Hypothalamus (tissue), 51 donors: ENCODE results near the gene PDS5B.
A peak's percentile ranks its signal among the peaks of the same experiment; 100 is the strongest.
"Not testable (repeated sequence)": the region's sequence is repeated elsewhere in the genome, so short reads cannot be mapped to it uniquely, and the experiment has no call there.

Experiments used
- DNase-seq, 51 donors: peaks; one replicate each; lab custom pipeline; 2025; lab: John Stamatoyannopoulos, UW

The PDS5B gene

DNA sequence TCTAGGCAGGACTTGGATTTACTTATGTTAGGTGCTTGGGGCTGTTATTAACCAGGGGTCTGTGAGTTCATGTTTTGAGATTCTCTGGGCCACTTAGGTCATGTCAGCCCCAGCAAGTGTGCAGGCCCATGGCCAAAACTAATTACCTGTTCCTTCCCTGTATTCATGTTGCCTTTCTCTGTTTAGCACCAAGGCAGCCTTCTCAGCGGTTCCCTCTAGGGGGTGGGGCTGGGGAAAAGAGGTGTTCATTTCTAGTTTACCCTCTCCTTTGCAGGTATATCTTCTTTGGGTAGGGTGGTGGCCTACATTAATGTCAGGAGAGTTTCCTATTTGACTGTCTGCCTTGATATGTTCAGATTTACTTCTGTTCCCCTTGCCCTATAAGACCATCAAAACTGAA, 61.7 kb downstream of the PDS5B start:
- no peak for DNase-seq

DNA sequence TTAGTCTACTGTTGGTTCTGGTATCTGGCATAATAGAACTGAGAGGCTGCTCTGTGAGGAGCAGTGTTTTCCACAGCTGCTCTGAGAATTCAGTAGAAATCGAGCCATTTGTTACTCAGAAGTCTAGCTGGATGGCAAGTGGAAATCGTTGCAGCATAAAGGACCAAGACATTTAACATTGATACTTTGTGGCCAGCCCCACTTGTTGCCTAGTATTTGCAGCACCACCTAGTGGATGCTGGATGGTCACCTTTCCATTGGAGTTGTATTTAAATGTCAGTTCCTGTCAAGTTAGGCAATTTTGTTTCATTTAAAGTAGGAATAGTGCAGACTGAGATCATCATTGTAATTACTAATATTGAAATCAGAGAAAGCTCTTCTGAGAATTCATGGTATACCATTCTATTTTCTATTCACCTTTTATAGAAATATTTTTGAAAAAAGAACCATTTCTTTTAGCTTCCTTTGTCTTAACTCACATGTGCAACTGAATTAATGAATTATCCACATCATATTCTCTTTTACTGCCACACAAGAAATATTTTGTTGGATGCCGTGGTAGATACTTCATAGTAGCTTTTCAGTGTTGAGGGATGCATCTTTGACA, 64.6 kb downstream of the PDS5B start:
- DNase-seq: peak in 25 of 51 donors; percentile 2 to 56 (median 21)

DNA sequence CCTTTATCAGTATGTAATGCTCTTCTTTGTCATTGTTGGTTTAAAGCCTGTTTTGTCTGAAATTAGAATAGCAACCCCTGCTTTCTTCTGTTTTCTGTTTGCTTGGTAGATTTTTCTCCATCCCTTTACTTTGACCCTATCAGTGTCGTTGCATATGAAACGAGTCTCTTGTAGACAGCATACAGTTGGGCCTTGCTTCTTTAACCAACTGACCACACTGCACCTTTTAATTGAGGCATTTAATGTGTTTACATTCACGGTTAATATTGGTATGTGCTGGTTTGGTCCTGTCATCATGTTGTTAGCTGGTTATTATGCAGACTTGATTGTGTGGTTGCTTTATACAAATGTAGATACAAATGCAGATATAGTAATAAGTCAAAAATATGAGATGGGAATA, 71.1 kb downstream of the PDS5B start:
- no peak for DNase-seq

DNA sequence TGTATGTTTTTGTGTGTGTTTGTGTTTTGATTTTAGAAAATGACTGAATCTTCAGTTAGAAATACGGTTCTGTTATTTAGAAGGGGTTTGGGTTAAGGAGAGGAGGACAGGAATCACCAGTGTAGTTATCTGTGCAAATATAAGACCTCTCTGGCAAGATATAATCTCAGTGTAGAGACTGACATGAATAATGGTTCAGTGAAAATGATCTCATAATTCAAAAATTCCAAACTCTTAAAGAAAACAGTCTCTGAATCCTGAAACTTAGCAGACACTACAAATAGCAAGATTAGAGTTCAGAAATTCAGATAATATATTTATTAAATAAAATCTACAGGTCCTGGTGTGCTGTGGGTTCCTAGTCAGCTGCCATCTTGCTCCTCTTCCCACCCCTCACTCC, 73.5 kb downstream of the PDS5B start:
- no peak for DNase-seq

DNA sequence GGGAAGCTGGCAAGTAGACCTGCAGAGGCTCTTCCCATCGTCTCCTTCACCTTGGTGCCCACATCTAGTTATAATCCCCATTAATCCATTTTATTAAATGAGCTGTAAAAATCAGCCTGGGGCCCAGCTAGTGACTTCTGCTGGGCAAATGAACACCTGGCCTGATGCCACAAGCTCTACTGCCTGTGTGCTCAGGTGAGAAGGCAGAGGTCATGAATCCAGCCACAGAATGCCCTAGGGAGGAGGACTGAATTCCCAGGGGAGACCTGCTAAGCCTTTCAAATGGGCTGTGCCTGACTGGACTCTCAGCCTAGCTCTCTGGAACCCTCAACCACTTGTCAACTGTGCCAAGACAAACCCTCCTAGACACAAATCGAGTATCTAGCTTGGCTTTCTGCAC, 74.0 kb downstream of the PDS5B start:
- DNase-seq: no peak

DNA sequence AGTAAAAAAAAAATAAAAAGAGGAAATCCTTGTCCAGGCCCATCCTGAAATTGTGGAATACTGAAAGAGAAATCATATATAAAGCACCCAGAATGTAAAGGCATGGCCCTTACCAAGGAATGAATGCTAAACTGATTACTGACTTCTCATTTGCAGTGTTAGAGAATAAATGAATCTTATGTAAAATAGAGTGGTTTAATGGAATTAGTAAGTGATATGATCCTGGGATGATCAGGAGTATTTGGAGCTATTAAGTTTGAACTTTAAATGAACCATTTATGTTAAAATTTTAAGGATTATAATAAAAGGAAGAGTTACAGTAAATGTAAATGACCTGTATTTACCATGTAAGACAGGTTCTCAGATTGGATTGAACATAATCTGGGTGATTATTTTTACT, 75.4 kb downstream of the PDS5B start:
- no peak for DNase-seq

DNA sequence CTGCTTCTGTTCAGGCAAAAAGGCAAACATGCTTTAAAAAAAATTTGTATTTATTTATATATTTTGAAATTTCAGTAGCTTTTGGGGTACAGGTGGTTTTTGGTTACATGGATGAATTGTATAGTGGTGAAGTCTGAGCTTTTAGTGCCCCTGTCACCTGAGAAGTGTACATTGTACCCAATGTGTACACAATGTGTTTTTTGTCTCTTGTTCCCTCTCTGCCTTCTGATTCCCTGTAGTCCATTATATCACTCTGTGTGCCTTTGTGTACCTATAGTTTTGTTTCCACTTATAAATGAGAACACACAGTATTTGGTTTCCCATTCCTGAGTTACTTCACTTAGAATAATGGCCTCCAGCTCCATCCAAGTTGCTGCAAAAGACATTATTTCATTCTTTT, 77.4 kb downstream of the PDS5B start:
- no peak for DNase-seq

DNA sequence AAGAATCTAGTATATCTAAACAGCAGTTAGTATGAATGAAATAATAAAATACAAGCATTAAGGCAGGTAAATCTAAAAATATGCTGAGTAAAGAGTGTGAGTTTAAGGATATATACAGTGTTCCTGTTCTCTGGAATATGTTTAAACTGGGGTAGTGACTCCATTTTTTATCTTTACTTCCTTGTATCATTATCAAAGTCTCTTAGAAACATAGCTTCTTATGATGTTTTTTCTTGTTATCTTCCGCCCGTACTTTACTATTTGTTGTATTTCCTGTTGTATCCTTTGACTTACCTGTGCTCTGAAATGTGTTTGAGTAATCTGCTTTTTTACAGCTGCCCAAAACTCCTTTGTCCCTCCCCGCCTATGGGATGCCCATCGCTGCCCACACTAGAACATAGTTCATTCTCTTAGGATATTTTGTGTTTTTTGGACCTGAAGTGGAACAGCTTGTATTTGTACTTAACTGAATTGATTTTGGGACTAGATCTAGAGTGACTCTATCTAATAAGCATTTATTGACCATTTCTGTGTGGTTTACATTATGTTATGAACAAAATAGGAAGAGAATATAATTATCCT, 80.8 kb downstream of the PDS5B start:
- no peak for DNase-seq

DNA sequence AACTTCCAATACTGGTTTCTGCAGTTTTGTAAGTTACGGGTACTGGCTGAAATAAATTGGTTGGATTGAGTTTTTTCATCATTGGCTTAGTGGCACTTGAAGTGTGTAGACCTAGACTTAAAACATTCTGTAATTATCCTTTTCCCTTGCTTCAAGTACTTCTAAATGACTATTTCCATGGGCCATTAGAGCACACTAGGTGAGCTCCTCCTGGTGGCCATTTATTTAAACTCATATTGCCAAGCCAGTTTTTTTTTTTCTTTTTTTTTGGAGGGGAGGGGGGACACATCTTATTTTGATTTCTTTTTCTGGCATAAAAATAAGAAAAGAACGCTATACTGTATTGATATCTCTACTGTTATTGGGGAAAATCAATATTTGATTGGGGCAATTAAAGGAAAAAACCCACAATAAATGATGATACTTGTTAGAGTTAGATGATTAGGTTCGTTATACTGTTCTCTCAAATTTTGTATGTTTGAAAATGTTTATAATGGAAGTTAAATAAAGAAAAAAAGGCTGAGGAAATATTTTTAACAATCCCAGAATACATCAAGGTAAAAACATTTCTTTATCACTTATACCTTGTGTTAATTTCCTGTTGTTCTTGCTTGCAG, 82.9 kb downstream of the PDS5B start:
- no peak for DNase-seq

DNA sequence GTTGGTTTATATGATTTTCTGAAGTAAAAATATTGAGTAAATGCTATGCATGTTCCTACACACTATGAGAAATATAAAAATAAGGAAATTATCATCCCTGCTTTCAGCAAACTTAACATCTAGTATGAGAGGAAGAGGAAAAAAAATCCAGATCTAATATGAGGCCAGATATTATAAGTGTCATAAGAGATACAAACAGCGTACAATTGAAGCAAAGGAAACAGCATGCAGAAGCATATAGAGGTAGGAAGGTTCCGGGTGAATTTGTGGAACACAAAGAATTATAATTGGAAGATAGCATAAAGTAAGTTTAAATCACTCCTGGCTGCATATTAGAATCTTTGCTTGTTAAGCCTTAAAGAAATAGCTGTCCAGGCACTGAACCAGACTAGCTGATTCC, 88.3 kb downstream of the PDS5B start:
- DNase-seq: no peak

DNA sequence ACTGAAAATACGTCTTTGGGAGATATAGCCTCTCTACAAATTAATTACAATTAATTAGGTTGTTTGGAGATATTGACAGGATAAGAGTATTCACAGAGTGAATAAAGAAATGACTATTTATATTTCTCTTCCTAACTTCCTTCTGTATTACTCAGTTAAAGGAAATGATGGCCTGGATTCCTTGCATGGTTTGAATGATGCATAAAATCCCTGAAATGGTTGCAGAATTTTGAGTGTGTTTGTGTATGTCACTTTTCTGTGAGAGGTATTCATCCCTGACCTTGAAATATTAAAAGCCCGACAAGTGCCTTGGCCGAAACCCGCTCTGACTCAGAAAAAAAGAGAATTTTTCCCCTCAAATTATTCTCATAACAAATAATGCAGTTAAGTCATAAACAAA, 90.0 kb downstream of the PDS5B start:
- DNase-seq: no peak

DNA sequence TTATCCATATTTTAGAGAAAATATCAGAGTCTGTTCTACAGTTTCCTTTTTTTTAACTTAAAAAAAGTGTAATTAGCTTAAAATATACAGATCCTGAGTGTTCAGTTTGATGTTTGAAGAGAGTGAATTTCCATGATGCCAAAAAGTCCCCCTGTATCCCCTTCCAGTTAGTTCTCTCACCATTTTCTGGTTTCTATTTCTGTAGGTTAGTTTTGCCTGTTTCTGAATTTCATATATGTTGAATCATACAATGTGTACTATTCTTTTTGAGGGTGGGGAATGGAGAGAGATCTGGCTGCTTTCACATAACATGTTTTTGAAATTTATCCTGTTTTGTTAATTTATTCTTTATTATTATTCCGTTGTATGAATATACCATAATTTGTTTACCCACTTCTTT, 95.9 kb downstream of the PDS5B start:
- DNase-seq: no peak

DNA sequence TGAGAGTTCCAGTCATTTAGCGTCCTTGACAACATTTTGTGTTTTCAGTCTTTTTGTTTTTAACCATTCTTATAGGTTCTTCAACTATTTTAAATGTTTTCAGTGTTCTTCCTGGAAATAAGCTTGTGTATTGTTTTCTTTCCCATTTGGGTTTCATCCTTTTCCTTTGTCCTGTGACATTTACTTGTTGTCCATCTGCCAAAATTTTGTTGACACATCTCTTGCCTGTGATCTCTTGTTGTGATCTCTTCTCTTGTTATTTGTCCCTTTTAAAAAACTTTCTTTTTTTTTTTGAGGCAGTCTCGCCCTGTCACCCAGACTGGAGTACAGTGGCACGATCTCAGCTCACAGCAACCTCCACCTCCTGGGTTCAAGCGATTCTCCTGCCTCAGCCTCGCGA, 96.5 kb downstream of the PDS5B start:
- DNase-seq: no peak

DNA sequence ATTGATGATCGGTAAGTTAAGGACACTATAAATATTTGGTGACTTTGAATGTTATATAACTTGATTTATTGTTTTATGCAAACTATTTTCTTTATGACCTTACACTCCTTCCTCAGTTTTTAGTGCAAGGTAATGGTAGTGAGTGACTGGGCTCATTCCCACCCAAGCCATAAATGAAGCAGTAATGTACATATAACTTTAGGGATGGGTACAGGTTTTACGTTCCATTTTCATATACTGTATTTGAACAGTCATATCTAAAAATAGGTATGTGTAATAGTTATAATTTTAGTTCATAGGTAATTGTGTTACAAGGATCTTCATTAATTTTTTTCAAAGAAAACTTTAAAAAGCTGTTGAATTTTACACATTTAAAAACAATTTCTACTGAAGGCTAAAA, 101.0 kb downstream of the PDS5B start:
- DNase-seq: no peak

DNA sequence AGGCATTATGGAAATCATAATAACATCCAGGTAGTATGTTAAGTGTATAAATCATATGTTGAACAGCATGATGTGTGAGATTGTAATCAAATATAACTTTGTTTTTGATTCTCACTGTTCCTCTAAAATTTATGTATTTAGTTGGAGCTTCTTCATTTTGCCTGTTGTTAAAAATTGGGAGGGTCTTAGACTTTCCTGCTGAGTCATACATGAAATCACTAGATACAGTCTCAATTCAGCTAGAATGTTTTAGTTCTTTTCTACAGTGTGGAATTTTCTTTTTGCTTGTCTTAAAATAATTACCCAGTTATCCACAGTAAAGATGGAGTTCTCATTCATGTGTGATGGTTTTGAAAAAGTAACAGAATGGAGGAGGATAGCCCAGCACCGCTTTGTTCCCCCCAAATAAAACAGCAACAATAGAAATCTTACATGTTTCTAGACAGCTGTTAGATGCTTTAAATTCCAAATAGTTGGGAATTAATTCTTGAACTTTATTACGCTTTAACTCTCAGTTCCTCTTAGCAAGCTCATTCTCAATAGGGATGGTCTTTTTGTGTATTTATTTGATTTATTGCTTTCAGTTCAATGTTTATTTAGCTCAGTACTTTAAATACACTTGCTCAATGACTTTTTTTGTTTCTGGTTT, 109.5 kb downstream of the PDS5B start:
- no peak for DNase-seq

DNA sequence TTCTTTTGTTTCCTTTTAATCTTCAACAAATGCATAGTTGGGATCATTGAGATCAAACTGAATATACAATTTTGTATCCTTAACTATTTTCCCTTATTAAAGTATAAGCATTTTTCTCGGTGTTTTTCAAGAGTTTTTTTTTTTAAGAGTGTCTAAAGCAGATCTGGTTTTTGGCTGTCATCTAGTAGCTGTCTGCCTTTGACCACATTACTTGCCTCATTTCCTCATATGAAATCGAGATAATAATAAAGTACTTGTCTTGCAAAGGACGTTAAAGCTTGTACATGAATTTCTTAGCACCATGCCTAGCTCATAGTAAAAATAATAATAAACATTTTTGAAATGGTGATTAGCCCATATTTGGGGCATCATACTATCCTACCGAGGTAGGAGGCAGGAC, 121.2 kb downstream of the PDS5B start:
- no peak for DNase-seq

DNA sequence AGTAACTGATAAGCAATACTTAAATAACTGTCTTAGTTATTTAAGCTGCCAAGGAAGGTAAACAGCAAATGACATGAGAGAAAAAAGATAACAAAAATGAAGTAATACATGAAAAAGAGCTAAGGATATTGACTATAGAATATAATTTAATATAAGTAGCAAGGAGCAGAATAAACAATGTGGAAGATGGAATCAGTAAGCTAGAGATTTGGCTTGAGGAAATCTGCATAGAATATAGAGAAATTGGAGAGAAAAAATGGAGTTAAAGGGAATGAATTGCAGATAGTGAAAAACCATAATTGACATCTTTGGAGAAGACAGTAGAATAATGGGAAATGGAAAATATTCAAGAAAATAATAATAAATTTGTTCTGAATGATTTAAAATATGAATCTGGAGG, 127.1 kb downstream of the PDS5B start:
- no peak for DNase-seq

DNA sequence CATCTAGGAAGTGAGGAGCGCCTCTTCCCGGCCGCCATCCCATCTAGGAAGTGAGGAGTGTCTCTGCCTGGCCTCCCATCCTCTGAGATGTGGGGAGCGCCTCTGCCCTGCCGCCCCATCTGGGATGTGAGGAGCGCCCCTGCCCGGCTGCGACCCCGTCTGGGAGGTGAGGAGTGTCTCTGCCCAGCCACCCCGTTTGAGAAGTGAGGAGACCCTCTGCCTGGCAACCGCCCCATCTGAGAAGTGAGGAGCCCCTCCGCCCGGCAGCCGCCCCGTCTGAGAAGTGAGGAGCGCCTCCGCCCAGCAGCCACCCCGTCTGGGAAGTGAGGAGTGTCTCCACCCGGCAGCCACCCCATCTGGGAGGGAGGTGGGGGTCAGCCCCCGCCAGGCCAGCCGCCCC, 129.9 kb downstream of the PDS5B start:
- not testable (repeated sequence) for DNase-seq

DNA sequence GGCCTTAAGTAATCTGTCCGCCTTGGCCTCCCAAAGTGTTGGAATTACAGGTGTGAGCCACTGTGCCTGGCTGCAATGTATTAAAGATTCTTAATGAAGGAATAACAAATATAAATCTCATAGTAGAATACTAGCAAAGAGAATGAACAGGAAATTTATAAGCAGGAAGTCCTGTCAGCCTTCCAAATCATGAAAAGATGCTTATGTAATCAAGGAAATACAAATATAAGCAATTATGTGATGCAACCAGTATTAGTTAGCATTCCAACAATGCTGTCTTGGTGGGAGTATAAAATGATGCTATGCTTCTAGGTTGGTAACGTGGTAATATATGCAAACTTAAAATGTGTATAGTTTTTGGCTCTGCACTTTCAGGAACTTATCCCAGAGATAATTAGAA, 133.8 kb downstream of the PDS5B start:
- no peak for DNase-seq

DNA sequence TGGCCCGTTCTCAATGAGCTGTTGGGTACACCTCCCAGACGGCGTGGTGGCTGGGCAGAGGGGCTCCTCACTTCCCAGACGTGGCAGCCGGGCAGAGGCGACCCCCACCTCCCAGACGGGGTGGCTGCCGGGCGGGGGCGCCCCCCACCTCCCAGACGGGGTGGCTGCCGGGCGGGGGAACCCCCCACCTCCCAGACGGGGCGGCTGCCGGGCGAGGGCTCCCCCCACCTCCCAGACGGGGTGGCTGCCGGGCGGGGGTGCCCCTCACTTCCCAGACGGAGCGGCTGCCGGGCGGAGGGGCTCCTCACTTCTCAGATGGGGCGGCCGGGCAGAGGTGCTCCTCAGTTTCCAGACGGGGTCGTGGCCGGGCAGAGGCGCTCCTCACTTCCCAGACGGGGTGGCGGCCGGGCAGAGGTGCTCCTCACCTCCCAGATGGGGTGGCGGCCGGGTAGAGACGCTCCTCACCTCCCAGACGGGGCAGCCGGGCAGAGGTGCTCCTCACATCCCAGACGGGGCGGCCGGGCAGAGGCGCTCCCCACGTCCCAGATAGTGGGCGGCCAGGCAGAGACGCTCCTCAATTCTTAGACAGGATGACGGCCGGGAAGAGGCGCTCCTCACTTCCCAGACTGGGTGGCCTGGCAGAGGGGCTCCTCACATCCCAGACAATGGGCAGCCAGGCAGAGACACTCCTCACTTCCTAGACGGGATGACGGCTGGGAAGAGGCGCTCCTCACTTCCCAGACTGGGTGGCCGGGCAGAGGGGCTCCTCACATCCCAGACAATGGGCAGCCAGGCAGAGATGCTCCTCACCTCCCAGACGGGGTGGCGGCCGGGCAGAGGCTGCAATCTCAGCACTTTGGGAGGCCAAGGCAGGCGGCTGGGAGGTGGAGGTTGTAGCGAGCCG, 135.1 kb downstream of the PDS5B start:
- not testable (repeated sequence) for DNase-seq

DNA sequence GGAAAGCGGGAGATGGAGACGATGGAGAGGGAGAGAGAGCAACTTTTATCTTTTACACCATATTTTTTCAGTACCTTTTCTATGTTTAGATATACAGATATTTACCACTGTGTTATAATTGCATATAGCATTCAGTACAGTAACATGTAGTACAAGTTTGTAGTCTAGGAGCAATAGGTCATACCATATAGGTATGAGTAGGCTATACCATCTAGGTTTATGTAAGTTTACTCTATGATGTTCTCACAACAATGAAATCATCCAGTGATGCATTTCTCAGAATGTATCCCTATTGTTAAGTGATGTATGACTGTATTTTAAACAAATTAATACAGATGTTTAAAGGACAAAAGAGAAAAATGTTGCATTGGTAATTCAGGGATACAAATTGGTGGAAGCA, 136.1 kb downstream of the PDS5B start:
- DNase-seq: no peak
